Measurements from ENCODE around the gene ADISSP.

DNA sequence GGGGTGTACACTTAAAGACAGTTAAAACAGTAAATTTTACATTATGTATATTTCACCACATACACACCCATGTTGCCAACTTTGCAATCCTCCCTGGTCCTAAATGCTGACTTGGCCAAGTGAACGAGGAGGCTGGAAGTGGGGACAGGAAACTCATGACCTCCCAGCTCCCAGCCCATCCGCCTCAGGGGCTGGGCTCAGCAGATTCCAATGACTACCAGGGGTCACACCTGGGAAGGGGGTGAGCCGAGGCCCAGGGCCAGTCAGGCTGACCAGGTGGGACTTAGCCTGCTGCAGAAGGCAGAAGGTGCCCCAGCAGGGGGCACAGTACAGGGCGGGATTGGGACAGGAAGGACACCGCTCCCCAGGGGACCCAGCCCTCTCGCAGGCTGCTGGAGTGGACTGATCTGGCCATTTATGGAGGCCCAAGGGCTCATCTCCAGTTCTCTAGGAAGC lies 57.5 kb downstream of the ADISSP start:
- no peak for TF ChIP-seq EZH2 (IDR thresholded peaks at IDR 0.05; ENCODE audit: insufficient read depth, low read length)
- no peak for TF ChIP-seq CTCF (IDR thresholded peaks at IDR 0.05; ENCODE audit: insufficient read depth, low read depth, low read length)
